SK-N-SH (cell line): Measurements from ENCODE around the gene IKZF1. TPM values are rescaled to one million over a fixed set of nuclear protein-coding genes. Genes with fewer than 3 reads are reported as not detected.

ENCODE experiments used
- CTCF ChIA-PET: fragments of 300-600, 350-600 bp; formaldehyde crosslinking; extraction: SDS; loops from one replicate; lab custom pipeline; 2021; lab: Yijun Ruan, JAX
- POLR2A ChIA-PET: fragments of 350-600 bp; sonication (Branson Sonifier 250); formaldehyde crosslinking; extraction: SDS; loops from one replicate; lab custom pipeline; 2020; ENCODE audit warnings: antibody characterized with exemption, inconsistent platforms; lab: Yijun Ruan, JAX
- DNase-seq: peaks from one replicate; pipeline ENCODE4 v3.0.0; 2012
- H2AFZ ChIP-seq: fragments of 200-600 bp; sonication (generic); 2 replicates; pipeline ENCODE4 v1.8.1; 2016; ENCODE audit warnings: antibody characterized with exemption, mild to moderate bottlenecking, low read depth
- H3F3A ChIP-seq: fragments of 200-600 bp; sonication (generic); replicated peaks from 2 replicates; pipeline ENCODE3; 2016; ENCODE audit warnings: antibody characterized with exemption, mild to moderate bottlenecking; ENCODE audit not compliant: insufficient read depth
- H3K27ac ChIP-seq, 2 experiments: fragments of 200-500 bp in 1 of 2; fragments of 200-600 bp in 1 of 2; sonication (Bioruptor generic) in 1 of 2; sonication (generic), shearing (Covaris generic) in 1 of 2; 2 replicates each; pipeline versions ENCODE4 v1.5.1 to v1.6.1; 2014 to 2016; ENCODE audit warnings: low read depth in 2 of 2, inconsistent platforms in 1 of 2, low read length in 1 of 2, mild to moderate bottlenecking in 1 of 2, mixed read lengths in 1 of 2
- H3K27me3 ChIP-seq: fragments of 200-600 bp; sonication (generic), shearing (Covaris generic); 2 replicates; pipeline ENCODE4 v1.6.1; 2016; ENCODE audit warnings: mixed run types; ENCODE audit not compliant: insufficient read depth
- H3K36me3 ChIP-seq, 2 experiments: fragments of 200-500 bp in 1 of 2; fragments of 200-600 bp in 1 of 2; sonication (Bioruptor generic) in 1 of 2; sonication (generic) in 1 of 2; replicated peaks in 1 of 2; 2 replicates each; pipeline versions ENCODE3 to v1.5.1; 2014 to 2016; ENCODE audit warnings: low read length in 1 of 2, mild to moderate bottlenecking in 1 of 2; ENCODE audit not compliant: insufficient read depth in 2 of 2, control insufficient read depth in 1 of 2
- H3K4me1 ChIP-seq, 2 experiments: fragments of 200-500 bp in 1 of 2; fragments of 200-600 bp in 1 of 2; sonication (Bioruptor generic) in 1 of 2; sonication (generic), shearing (Covaris generic) in 1 of 2; 2 replicates each; pipeline versions ENCODE4 v1.5.1 to v1.6.1; 2014 to 2016; ENCODE audit warnings: low read depth in 1 of 2, low read length in 1 of 2, mixed run types in 1 of 2; ENCODE audit not compliant: insufficient read depth in 2 of 2, control insufficient read depth in 1 of 2
- H3K4me2 ChIP-seq: fragments of 200-600 bp; sonication (generic), shearing (Covaris generic); 2 replicates; pipeline ENCODE4 v1.6.1; 2017; ENCODE audit warnings: mixed run types
- H3K4me3 ChIP-seq, 2 experiments: fragments of 200-500 bp in 1 of 2; fragments of 200-600 bp in 1 of 2; sonication (Bioruptor generic) in 1 of 2; sonication (generic), shearing (Covaris generic) in 1 of 2; 2 replicates each; pipeline versions ENCODE4 v1.5.1 to v1.8.1; 2014 to 2016; ENCODE audit warnings: low read depth in 2 of 2, inconsistent platforms in 1 of 2, low read length in 1 of 2, mild to moderate bottlenecking in 1 of 2, mixed read lengths in 1 of 2, moderate library complexity in 1 of 2
- H3K79me2 ChIP-seq: fragments of 200-600 bp; sonication (generic); 2 replicates; pipeline ENCODE4 v1.8.1; 2017; ENCODE audit warnings: mild to moderate bottlenecking; ENCODE audit not compliant: insufficient read depth
- H3K9ac ChIP-seq: fragments of 200-600 bp; sonication (generic); 2 replicates; pipeline ENCODE4 v1.6.1; 2017; ENCODE audit warnings: mixed run types
- H3K9me2 ChIP-seq: fragments of 200-600 bp; sonication (generic); 2 replicates; pipeline ENCODE4 v1.6.1; 2017; ENCODE audit warnings: mixed run types
- H3K9me3 ChIP-seq: fragments of 200-600 bp; sonication (generic); 2 replicates; pipeline ENCODE4 v1.6.1; 2017; ENCODE audit warnings: mixed run types, mild to moderate bottlenecking, moderate library complexity
- H4K20me1 ChIP-seq: fragments of 200-600 bp; sonication (generic); 2 replicates; pipeline ENCODE4 v1.6.1; 2017; ENCODE audit warnings: mild to moderate bottlenecking, mixed run types; ENCODE audit not compliant: insufficient read depth
- CHD2 ChIP-seq: fragments of 150-350 bp; IDR thresholded peaks from 2 replicates; pipeline ENCODE4 v1.6.1; 2018; ENCODE audit warnings: low read length; ENCODE audit not compliant: partially characterized antibody
- FOSL2 ChIP-seq: IDR thresholded peaks from 2 replicates; pipeline ENCODE4 v1.4.0; 2012; ENCODE audit warnings: low read depth, mild to moderate bottlenecking, moderate library complexity, borderline replicate concordance
- FOXM1 ChIP-seq: IDR thresholded peaks from 2 replicates; pipeline ENCODE4 v1.4.0; 2012; ENCODE audit warnings: low read depth, mild to moderate bottlenecking
- GABPA ChIP-seq: IDR thresholded peaks from 2 replicates; pipeline ENCODE4 v1.4.0; 2012; ENCODE audit warnings: low read depth, mild to moderate bottlenecking
- GATA2 ChIP-seq: sonication (generic); formaldehyde crosslinking; IDR thresholded peaks from 2 replicates; pipeline ENCODE4 v1.5.0; 2020; ENCODE audit warnings: mild to moderate bottlenecking, missing genetic modification reagents
- IRF3 ChIP-seq: fragments of 150-350 bp; IDR thresholded peaks from 2 replicates; pipeline ENCODE4 v1.6.1; 2016; ENCODE audit warnings: mild to moderate bottlenecking, low read depth, low read length
- MXI1 ChIP-seq: IDR thresholded peaks from 2 replicates; pipeline ENCODE4 v1.6.1; 2012; ENCODE audit warnings: mild to moderate bottlenecking, low read depth, low read length, improper control_type of control experiment
- NFIC ChIP-seq: IDR thresholded peaks from 2 replicates; pipeline ENCODE4 v1.4.0; 2012; ENCODE audit warnings: borderline replicate concordance
- NRF1 ChIP-seq: IDR thresholded peaks from 2 replicates; pipeline ENCODE4 v1.6.1; 2012; ENCODE audit warnings: low read depth, mild to moderate bottlenecking, low read length
- POLR2AphosphoS5 ChIP-seq: IDR thresholded peaks from 2 replicates; pipeline ENCODE4 v1.6.1; 2012; ENCODE audit warnings: low read depth, low read length
- RXRA ChIP-seq: IDR thresholded peaks from 2 replicates; pipeline ENCODE4 v1.4.0; 2012; ENCODE audit warnings: low read depth, mild to moderate bottlenecking, borderline replicate concordance
- SIN3A ChIP-seq: IDR thresholded peaks from 2 replicates; pipeline ENCODE4 v1.6.1; 2012; ENCODE audit warnings: low read depth, mild to moderate bottlenecking, low read length, moderate library complexity, borderline replicate concordance
- SMC3 ChIP-seq: IDR thresholded peaks from 2 replicates; pipeline ENCODE4 v1.6.1; 2012; ENCODE audit warnings: low read depth, low read length, improper control_type of control experiment
- WGBS: methylation state at CpG from one replicate; pipeline ENCODE4 v1.1.6; 2017; ENCODE audit warnings: low lambda C conversion rate; 5-methylcytosine and 5-hydroxymethylcytosine counted together
- polyA plus RNA-seq, 3 experiments: library from polyadenylated mRNA; depleted of rRNA; stranded (reverse); fragments of >200 nt; gene quantifications; 2 replicates each; pipeline ENCODE4 v1.2.3, GENCODE V29; 2012
- TF ChIP-seq, protein P1 (sequence below): IDR thresholded peaks from 2 replicates; pipeline ENCODE4 v1.6.1; 2012; ENCODE audit warnings: mild to moderate bottlenecking, low read depth, low read length, moderate library complexity
- TF ChIP-seq, protein P2 (sequence below): IDR thresholded peaks from 2 replicates; pipeline ENCODE4 v1.4.0; 2012; ENCODE audit warnings: low read depth, borderline replicate concordance

IKZF1 gene
- polyA plus RNA-seq, 1 of the 3 experiments (the other 2 are of a cell fraction) = not detected

GRCh38 chr7:50363327-50364060 is 59.0 kb downstream of the IKZF1 start:
- Histone ChIP-seq H3K4me1 (peaks cover 0 to 11% of the 10 kb centered on the region in 2 experiments; a peak in 1 of 4 replicates), H2AFZ (no peak overlapping the region), H3K4me2 (no peak overlapping the region), H3K4me3 (no peak overlapping the region), H3K79me2 (no peaks in the 10 kb centered on the region), H3K27ac (no peak overlapping the region), H3K9ac (no peak overlapping the region), H3K9me2 (no peaks in the 10 kb centered on the region), H3K36me3 (no peaks in the 10 kb centered on the region), H3F3A (no peaks in the 10 kb centered on the region), H3K9me3 (no peaks in the 10 kb centered on the region), H3K27me3 (0 out of 2 replicates have a peak, but pooled peaks cover under 1% of the 10 kb centered on the region), H4K20me1 (no peaks in the 10 kb centered on the region)
- DNase-seq = no peak
- CTCF ChIA-PET = interaction anchor here (0.9 to 4.5 kb wide), 2 partner anchors 11 to 158 kb away, joined by 3 to 21 read pairs; no protein-coding TSS in a partner anchor
- no peak for TF ChIP-seq CHD2
- no peak for TF ChIP-seq FOXM1
- no peak for TF ChIP-seq SIN3A
- TF ChIP-seq GABPA = no peak
- no peak for TF ChIP-seq RXRA
- TF ChIP-seq MXI1 = no peak
- no peak for TF ChIP-seq POLR2AphosphoS5
- TF ChIP-seq FOSL2 = no peak
- TF ChIP-seq, protein P1, sequence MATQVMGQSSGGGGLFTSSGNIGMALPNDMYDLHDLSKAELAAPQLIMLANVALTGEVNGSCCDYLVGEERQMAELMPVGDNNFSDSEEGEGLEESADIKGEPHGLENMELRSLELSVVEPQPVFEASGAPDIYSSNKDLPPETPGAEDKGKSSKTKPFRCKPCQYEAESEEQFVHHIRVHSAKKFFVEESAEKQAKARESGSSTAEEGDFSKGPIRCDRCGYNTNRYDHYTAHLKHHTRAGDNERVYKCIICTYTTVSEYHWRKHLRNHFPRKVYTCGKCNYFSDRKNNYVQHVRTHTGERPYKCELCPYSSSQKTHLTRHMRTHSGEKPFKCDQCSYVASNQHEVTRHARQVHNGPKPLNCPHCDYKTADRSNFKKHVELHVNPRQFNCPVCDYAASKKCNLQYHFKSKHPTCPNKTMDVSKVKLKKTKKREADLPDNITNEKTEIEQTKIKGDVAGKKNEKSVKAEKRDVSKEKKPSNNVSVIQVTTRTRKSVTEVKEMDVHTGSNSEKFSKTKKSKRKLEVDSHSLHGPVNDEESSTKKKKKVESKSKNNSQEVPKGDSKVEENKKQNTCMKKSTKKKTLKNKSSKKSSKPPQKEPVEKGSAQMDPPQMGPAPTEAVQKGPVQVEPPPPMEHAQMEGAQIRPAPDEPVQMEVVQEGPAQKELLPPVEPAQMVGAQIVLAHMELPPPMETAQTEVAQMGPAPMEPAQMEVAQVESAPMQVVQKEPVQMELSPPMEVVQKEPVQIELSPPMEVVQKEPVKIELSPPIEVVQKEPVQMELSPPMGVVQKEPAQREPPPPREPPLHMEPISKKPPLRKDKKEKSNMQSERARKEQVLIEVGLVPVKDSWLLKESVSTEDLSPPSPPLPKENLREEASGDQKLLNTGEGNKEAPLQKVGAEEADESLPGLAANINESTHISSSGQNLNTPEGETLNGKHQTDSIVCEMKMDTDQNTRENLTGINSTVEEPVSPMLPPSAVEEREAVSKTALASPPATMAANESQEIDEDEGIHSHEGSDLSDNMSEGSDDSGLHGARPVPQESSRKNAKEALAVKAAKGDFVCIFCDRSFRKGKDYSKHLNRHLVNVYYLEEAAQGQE = no peak
- TF ChIP-seq NFIC = no peak
- no peak for TF ChIP-seq NRF1
- TF ChIP-seq, protein P2, sequence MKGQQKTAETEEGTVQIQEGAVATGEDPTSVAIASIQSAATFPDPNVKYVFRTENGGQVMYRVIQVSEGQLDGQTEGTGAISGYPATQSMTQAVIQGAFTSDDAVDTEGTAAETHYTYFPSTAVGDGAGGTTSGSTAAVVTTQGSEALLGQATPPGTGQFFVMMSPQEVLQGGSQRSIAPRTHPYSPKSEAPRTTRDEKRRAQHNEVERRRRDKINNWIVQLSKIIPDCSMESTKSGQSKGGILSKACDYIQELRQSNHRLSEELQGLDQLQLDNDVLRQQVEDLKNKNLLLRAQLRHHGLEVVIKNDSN = no peak
- TF ChIP-seq GATA2 = no peak
- no peak for TF ChIP-seq SMC3
- no peak for TF ChIP-seq IRF3
- POLR2A ChIA-PET = no interaction called here
- 14% methylated on average over 6 of the region's 7 CpGs for WGBS
